Measurements from ENCODE around the gene MED13L. TPM values are rescaled to one million over a fixed set of nuclear protein-coding genes. Genes with fewer than 3 reads are reported as not detected.

Gene MED13L
- total and polyA plus RNA-seq, 2 donors (not counting 3 experiments of a cell fraction or from before 2014, with no cell fraction given), result 27.4 to 93.6 TPM

- H2AFZ ChIP-seq (ENCODE audit: low read depth, low read length), result no peak overlapping the region
- dilution Hi-C loops (cut with MboI; ENCODE audit: extremely low pct_ligation_motif_present, low sequenced_read_pairs), result no loop called here
- FAIRE-seq (no peak), DNase-seq (ENCODE audit: low read depth, low spot score) (no peak)
- peaks cover 34% of the 10 kb centered on the region for H3K4me1 ChIP-seq (ENCODE audit: control insufficient read depth, extremely low read depth, insufficient read depth, low read length)
- no peaks in the 10 kb centered on the region for H3K27me3 ChIP-seq (ENCODE audit: control insufficient read depth in 2 of 2, insufficient read depth in 2 of 2, low read length in 2 of 2)
- H3K4me3 ChIP-seq (replicated peaks in 1 of 3; ENCODE audit: insufficient read depth in 1 of 3, low read depth in 1 of 3, low read length in 3 of 3), result no peak overlapping the region
- H3K36me3 ChIP-seq (ENCODE audit: control insufficient read depth in 2 of 2, extremely low read depth in 1 of 2, insufficient read depth in 2 of 2, low read length in 2 of 2), result no peaks in the 10 kb centered on the region
- CTCF ChIA-PET, result interaction anchor here (0.5 to 1.3 kb wide), 2 partner anchors 102 to 400 kb away, joined by 3 to 4 read pairs; no protein-coding TSS in a partner anchor
- peaks cover 2% of the 10 kb centered on the region for H4K20me1 ChIP-seq (replicated peaks; ENCODE audit: control insufficient read depth, extremely low read depth, insufficient read depth, low read length)
- intact Hi-C loops (cut with micrococcal nuclease), result no loop called here
- POLR2A ChIA-PET, result no interaction called here
- H3K9me1 ChIP-seq (replicated peaks; ENCODE audit: control insufficient read depth, extremely low read depth, insufficient read depth, low read length), result no peaks in the 10 kb centered on the region
- H3K27ac ChIP-seq (ENCODE audit: insufficient read depth, low read depth, low read length), result no peak overlapping the region
- no peaks in the 10 kb centered on the region for H3K9me3 ChIP-seq (replicated peaks; ENCODE audit: control insufficient read depth, insufficient read depth, low read length)
- TF ChIP-seq EZH2 (IDR thresholded peaks at IDR 0.05; ENCODE audit: borderline replicate concordance, low read depth, low read length, severe bottlenecking), result no peak
- TF ChIP-seq MAX (IDR thresholded peaks at IDR 0.05; ENCODE audit: insufficient read depth, insufficient read length), result no peak
- no peak for TF ChIP-seq JUN (IDR thresholded peaks at IDR 0.05; ENCODE audit: borderline replicate concordance, insufficient read depth, insufficient read length, low read depth)
- no peak for TF ChIP-seq POLR2A (IDR thresholded peaks at IDR 0.05; ENCODE audit: low read depth, low read length)
- TF ChIP-seq FOS (IDR thresholded peaks at IDR 0.05; ENCODE audit: borderline replicate concordance, insufficient read depth, low read length), result no peak
- no peak for TF ChIP-seq POLR2AphosphoS5 (IDR thresholded peaks at IDR 0.05; ENCODE audit: insufficient read depth, low read depth, low read length)
- no peak for TF ChIP-seq GATA2 (IDR thresholded peaks at IDR 0.05; ENCODE audit: insufficient read depth, insufficient read length, low read depth, low read length)
- no peak for TF ChIP-seq CTCF (IDR thresholded peaks at IDR 0.05; ENCODE audit: extremely low read depth in 1 of 2, insufficient read depth in 1 of 2, low read depth in 1 of 2, low read length in 2 of 2)
- TF ChIP-seq MYC (IDR thresholded peaks at IDR 0.05; ENCODE audit: low read depth, low read length), result no peak
- H3K9ac ChIP-seq (replicated peaks; ENCODE audit: extremely low read depth, insufficient read depth, low read length), result no peak overlapping the region
- BruUV-seq (replicated peaks), result no TSS peak
- H3K79me2 ChIP-seq (ENCODE audit: control insufficient read depth, insufficient read depth, low read length), result peaks cover 73% of the 10 kb centered on the region
- H3K4me2 ChIP-seq (ENCODE audit: insufficient read depth, low read length), result no peak overlapping the region
These were observed 143.8 kb downstream of the MED13L start for GRCh38 chr12:116133636-116134214.
